ENCODE results near the gene NAB1. TPM values are rescaled to one million over a fixed set of nuclear protein-coding genes. Genes with fewer than 3 reads are reported as not detected.

NAB1 gene, protein sequence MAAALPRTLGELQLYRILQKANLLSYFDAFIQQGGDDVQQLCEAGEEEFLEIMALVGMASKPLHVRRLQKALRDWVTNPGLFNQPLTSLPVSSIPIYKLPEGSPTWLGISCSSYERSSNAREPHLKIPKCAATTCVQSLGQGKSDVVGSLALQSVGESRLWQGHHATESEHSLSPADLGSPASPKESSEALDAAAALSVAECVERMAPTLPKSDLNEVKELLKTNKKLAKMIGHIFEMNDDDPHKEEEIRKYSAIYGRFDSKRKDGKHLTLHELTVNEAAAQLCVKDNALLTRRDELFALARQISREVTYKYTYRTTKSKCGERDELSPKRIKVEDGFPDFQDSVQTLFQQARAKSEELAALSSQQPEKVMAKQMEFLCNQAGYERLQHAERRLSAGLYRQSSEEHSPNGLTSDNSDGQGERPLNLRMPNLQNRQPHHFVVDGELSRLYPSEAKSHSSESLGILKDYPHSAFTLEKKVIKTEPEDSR
- polyA plus RNA-seq (2011; rRNA removed): 14.1 and 19.5 TPM in 2 replicates
- polyA minus RNA-seq (2011; rRNA and poly(A)+ RNA removed): 17.4 and 29.3 TPM in 2 replicates

DNA sequence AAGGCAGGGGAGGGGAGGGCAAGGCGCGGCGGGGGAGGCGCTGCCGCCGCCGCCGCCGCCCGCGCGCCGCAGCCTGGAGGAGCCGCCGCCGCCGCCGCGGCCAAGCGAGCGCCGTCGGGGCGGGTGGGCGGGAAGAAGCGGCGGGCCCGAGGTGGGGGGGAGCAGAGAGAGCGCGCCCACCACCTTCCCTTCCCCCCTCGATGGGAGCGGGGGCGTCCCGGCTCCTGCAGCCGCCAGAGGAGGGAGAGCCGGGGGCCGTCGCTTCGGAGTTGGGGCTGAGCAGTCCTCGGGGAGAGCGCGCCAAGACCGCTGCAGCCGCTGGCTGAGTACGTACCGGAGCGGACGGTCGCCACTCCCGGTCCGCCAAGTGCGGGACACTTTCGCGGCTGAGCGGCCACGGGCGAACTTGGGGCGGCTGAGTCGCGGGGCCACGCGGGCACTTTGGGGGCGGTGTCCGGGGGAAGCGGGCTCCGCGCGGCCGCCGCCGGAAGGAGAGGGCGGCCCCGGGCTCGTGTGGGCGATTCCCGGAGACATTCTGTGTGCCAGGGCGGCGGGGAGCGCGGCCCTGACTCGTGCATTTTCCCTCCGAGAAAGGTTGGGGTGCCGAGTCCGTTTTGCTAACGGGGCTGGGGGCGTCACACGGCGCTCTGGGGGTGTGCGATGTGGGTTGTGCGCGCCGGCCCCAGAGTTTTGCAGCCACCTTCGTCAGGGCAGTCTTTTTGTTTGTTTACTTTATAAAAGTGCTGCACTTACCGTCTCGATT is at the start of gene NAB1:
NAB1 (plus strand) TSS at position 49 of the 763 bp plus-strand sequence. CDS start 10,094 bp downstream, outside the sequence.
- TF ChIP-seq, protein P1, sequence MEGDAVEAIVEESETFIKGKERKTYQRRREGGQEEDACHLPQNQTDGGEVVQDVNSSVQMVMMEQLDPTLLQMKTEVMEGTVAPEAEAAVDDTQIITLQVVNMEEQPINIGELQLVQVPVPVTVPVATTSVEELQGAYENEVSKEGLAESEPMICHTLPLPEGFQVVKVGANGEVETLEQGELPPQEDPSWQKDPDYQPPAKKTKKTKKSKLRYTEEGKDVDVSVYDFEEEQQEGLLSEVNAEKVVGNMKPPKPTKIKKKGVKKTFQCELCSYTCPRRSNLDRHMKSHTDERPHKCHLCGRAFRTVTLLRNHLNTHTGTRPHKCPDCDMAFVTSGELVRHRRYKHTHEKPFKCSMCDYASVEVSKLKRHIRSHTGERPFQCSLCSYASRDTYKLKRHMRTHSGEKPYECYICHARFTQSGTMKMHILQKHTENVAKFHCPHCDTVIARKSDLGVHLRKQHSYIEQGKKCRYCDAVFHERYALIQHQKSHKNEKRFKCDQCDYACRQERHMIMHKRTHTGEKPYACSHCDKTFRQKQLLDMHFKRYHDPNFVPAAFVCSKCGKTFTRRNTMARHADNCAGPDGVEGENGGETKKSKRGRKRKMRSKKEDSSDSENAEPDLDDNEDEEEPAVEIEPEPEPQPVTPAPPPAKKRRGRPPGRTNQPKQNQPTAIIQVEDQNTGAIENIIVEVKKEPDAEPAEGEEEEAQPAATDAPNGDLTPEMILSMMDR (IDR thresholded peaks at IDR 0.05; ENCODE audit: insufficient read depth, low read depth, low read length): no peak
- ChIA-PET CTCF (no interaction called here), POLR2A (interaction anchor here (0.7 kb wide), 1 partner anchor 15 kb away, joined by 5 read pairs; no protein-coding TSS in a partner anchor)
- Histone ChIP-seq H3K4me3 (ENCODE audit: low read depth, low read length) (peak within 1 kb of the TSS; percentile 92), H3K27me3 (ENCODE audit: control insufficient read depth, insufficient read depth, low read length) (no peaks in the 10 kb centered on the region), H3K36me3 (ENCODE audit: control insufficient read depth, insufficient read depth, low read length) (no peaks in the 10 kb centered on the region)
- DNase-seq (ENCODE audit: low read depth): no peak

DNA sequence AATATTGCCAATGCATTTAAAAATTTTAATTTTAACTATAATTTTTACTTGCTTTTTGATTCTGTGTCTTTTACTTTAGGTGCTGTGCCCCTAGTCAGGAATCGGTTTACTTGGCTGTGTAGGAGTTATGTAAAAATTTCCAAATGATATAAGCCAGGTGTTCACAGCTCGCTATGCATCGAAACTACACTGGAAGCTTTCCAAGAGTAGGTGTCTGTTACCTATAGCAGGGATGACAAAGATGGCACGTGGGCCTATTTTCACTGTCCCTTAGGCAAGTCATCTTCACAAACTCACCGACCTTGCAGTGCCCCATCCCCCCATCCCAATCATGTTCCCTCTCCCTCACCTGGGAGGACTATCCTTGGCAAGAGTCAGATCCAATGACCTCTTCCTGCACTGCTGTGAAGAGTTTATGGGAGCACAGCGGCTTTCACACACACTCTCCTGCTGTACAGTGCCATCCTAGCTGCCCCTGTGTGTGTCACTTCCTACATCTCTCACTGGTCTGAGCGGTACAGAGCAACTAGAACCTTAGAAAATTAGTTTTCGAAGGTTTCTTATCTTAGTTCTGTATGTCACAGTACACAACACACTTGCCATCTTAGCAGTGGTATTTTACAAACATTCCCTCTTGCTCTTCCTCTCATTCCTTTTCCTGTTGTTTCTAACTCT is 49.2 kb upstream of the NAB1 start:
- H3K27me3 ChIP-seq (ENCODE audit: control insufficient read depth, insufficient read depth, low read length): no peaks in the 10 kb centered on the region
- H3K36me3 ChIP-seq (ENCODE audit: control insufficient read depth, insufficient read depth, low read length): no peaks in the 10 kb centered on the region
- TF ChIP-seq, protein P1 (IDR thresholded peaks at IDR 0.05; ENCODE audit: insufficient read depth, low read depth, low read length): no peak
- no peak overlapping the region for H3K4me3 ChIP-seq (ENCODE audit: low read depth, low read length)
- ChIA-PET POLR2A (no interaction called here), CTCF (no interaction called here)
- DNase-seq (ENCODE audit: low read depth): no peak

DNA sequence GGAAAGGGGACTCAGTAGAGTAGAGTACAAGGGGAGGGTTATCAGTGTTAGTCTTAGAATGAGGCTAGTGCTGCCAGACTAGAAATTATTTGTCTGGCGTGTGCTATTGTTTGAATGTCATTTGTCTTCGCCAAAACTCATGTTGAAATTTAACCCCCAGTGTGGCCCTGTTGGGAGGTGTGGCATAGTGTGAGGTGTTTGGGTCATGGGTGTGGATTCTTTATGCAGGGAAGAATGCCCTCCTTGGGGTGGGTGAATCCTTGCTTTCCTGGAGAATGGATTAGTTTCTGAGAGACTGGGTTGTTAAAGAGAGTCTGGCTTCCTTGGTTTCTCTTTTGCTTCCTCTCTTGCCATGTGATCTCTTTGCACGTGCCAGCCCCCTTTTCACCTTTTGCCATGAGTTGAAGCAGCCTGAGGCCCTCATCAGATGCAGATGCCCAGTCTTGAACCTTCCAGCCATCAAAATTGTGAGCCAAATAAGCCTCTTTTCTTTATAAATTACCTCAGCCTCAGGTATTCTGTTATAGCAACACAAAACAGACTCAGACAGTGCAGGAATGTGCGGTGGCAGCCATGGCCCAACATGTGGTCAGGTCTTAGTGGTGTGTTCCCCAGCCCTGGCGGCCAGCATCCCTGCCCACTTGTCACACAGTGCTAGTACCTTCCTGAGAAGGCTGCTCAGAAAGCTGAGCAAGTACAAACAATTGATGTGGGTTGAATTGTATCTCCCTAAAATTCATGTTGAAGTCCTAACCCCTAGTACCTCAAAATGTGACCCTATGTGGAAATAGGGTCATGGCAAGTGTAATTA is 48.4 kb upstream of the NAB1 start:
- ChIA-PET CTCF (interaction anchor here (1.0 to 1.5 kb wide), 2 partner anchors 19 to 31 kb away, joined by 3 to 4 read pairs; no protein-coding TSS in a partner anchor), POLR2A (no interaction called here)
- Histone ChIP-seq H3K4me3 (ENCODE audit: low read depth, low read length) (no peak overlapping the region), H3K27me3 (ENCODE audit: control insufficient read depth, insufficient read depth, low read length) (no peaks in the 10 kb centered on the region), H3K36me3 (ENCODE audit: control insufficient read depth, insufficient read depth, low read length) (no peaks in the 10 kb centered on the region)
- TF ChIP-seq, protein P1 (IDR thresholded peaks at IDR 0.05; ENCODE audit: insufficient read depth, low read depth, low read length): no peak
- no peak for DNase-seq (ENCODE audit: low read depth)

DNA sequence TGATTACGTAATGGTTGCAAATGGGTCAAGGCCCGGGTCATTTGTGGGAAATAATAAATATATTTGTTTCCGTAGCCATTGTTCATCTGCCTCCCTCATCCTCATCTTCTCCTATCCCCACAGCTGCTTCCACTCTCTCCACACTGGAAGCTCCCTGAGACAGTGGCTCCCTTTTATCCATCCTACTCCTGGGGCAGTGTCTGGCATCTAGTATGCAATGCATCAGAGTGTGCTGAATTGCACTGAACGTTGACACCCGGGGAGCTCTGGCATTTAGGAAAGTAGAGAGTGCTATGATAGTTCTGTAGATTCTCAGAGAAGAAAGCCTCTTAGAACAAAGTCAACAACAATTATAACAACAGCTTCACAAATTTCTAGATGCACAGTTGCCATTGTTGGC is 45.5 kb upstream of the NAB1 start:
- POLR2A ChIA-PET: no interaction called here
- TF ChIP-seq, protein P1 (IDR thresholded peaks at IDR 0.05; ENCODE audit: insufficient read depth, low read depth, low read length): no peak
- Histone ChIP-seq H3K4me3 (ENCODE audit: low read depth, low read length) (no peak overlapping the region), H3K27me3 (ENCODE audit: control insufficient read depth, insufficient read depth, low read length) (no peaks in the 10 kb centered on the region), H3K36me3 (ENCODE audit: control insufficient read depth, insufficient read depth, low read length) (no peaks in the 10 kb centered on the region)
- DNase-seq (ENCODE audit: low read depth): no peak
- CTCF ChIA-PET: interaction anchor here (1.5 kb wide), 1 partner anchor 10 kb away, joined by 3 read pairs; no protein-coding TSS in a partner anchor
